ENCODE results near the gene EXOC6. TPM values are rescaled to one million over a fixed set of nuclear protein-coding genes. Genes with fewer than 3 reads are reported as not detected.

EXOC6 gene
- total RNA-seq, 1 donor, result 13.5 TPM

Other genes starting within 250 kb of the EXOC6 start
- 30.3 TPM for gene HHEX, start 158.6 kb upstream of the EXOC6 start, total RNA-seq
- not detected for gene CYP26C1, start 212.3 kb downstream of the EXOC6 start, total RNA-seq
- not detected for gene CYP26A1, start 225.4 kb downstream of the EXOC6 start, total RNA-seq